Non-pigmented ciliary epithelial cell (primary cell): ENCODE results near the gene ANKMY1.
"Not testable (repeated sequence)": the region's sequence is repeated elsewhere in the genome, so short reads cannot be mapped to it uniquely, and the experiment has no call there.

Source experiments
- DNase-seq: peaks from one replicate; pipeline ENCODE4 v3.0.0-alpha.2; 2010; ENCODE audit warnings: low read depth

The ANKMY1 gene

GRCh38 chr2:240568678-240569522 is 11.1 kb upstream of the ANKMY1 start:
- no peak for DNase-seq

GRCh38 chr2:240567872-240568677 is 10.3 kb upstream of the ANKMY1 start, which contains the start of gene RNPEPL1:
RNPEPL1 (plus strand) TSS chr2:240568484; CDS start chr2:240568587, 103 bp downstream.
- no peak for DNase-seq

GRCh38 chr2:240567137-240567871 is 9.5 kb upstream of the ANKMY1 start:
- no peak for DNase-seq

GRCh38 chr2:240566203-240567136 is 8.7 kb upstream of the ANKMY1 start:
- no peak for DNase-seq

- DNase-seq = no peak
Measured at GRCh38 chr2:240565333-240566202, 7.8 kb upstream of the ANKMY1 start.

GRCh38 chr2:240564561-240565332 is 7.0 kb upstream of the ANKMY1 start:
- DNase-seq = no peak

- no peak for DNase-seq
Measured at GRCh38 chr2:240563951-240564560, 6.3 kb upstream of the ANKMY1 start.

GRCh38 chr2:240563231-240563630 is 5.4 kb upstream of the ANKMY1 start:
- DNase-seq = not testable (repeated sequence)

- DNase-seq = no peak
Measured at GRCh38 chr2:240561325-240561971, 3.7 kb upstream of the ANKMY1 start.

- DNase-seq = peak; percentile 85
Measured at GRCh38 chr2:240560480-240561324, 2.9 kb upstream of the ANKMY1 start.

GRCh38 chr2:240560084-240560479 is 2.3 kb upstream of the ANKMY1 start, which contains the start of gene DUSP28:
DUSP28 (plus strand) TSS chr2:240560357; CDS start chr2:240560685, 328 bp downstream.
- no peak for DNase-seq

- no peak for DNase-seq
Measured at GRCh38 chr2:240559286-240559685, 1.5 kb upstream of the ANKMY1 start.

GRCh38 chr2:240558236-240558761 is 511 bp upstream of the ANKMY1 start:
- DNase-seq = no peak

GRCh38 chr2:240557101-240557751 is 562 bp downstream of the ANKMY1 start:
- no peak for DNase-seq

- DNase-seq = no peak
Measured at GRCh38 chr2:240556553-240557100, 1.2 kb downstream of the ANKMY1 start.

GRCh38 chr2:240555541-240556250 is 2.1 kb downstream of the ANKMY1 start:
- no peak for DNase-seq
